GM21619 (cell line): ENCODE data around the gene PTGER1.
"Not testable (repeated sequence)": the region's sequence is repeated elsewhere in the genome, so short reads cannot be mapped to it uniquely, and the experiment has no call there.

ENCODE experiments used
- ATAC-seq: cut with Tn5 transposase; IDR thresholded peaks from one replicate; pipeline ENCODE4 v1.9.1; 2021; ENCODE audit not compliant: unreplicated experiment

Gene PTGER1

GRCh38 chr19:14476327-14476672 is 1.1 kb upstream of the PTGER1 start:
- ATAC-seq: no peak

GRCh38 chr19:14474827-14475226 is 327 bp downstream of the PTGER1 start:
- no peak for ATAC-seq

GRCh38 chr19:14473978-14474578 is 1.1 kb downstream of the PTGER1 start:
- ATAC-seq: no peak

GRCh38 chr19:14473073-14473977 is 1.8 kb downstream of the PTGER1 start:
- no peak for ATAC-seq

- no peak for ATAC-seq
Observed at GRCh38 chr19:14472202-14472938, 2.8 kb downstream of the PTGER1 start.

- no peak for ATAC-seq
Observed at GRCh38 chr19:14471436-14472187, 3.5 kb downstream of the PTGER1 start.

- ATAC-seq: no peak
Observed at GRCh38 chr19:14470031-14470876, 4.9 kb downstream of the PTGER1 start.

- ATAC-seq: no peak
Observed at GRCh38 chr19:14467816-14468215, 7.3 kb downstream of the PTGER1 start.

GRCh38 chr19:14467391-14467790 is 7.8 kb downstream of the PTGER1 start:
- no peak for ATAC-seq

GRCh38 chr19:14463747-14464146 is 11.4 kb downstream of the PTGER1 start:
- no peak for ATAC-seq

- ATAC-seq: not testable (repeated sequence)
Observed at GRCh38 chr19:14462401-14462800, 12.8 kb downstream of the PTGER1 start.

GRCh38 chr19:14460935-14461334 is 14.2 kb downstream of the PTGER1 start:
- ATAC-seq: no peak

GRCh38 chr19:14459703-14460102 is 15.5 kb downstream of the PTGER1 start:
- no peak for ATAC-seq

GRCh38 chr19:14452303-14452702 is 22.9 kb downstream of the PTGER1 start:
- ATAC-seq: not testable (repeated sequence)

- ATAC-seq: no peak
Observed at GRCh38 chr19:14450876-14451275, 24.3 kb downstream of the PTGER1 start.

- no peak for ATAC-seq
Observed at GRCh38 chr19:14450168-14450874, 24.8 kb downstream of the PTGER1 start.

- ATAC-seq: no peak
Observed at GRCh38 chr19:14449321-14449720, 25.8 kb downstream of the PTGER1 start.

- ATAC-seq: no peak
Observed at GRCh38 chr19:14446336-14447036, 28.7 kb downstream of the PTGER1 start.

- no peak for ATAC-seq
Observed at GRCh38 chr19:14443632-14444216, 31.4 kb downstream of the PTGER1 start.
